ENCODE measurements around the gene WDR74. TPM values are rescaled to one million over a fixed set of nuclear protein-coding genes. Genes with fewer than 3 reads are reported as not detected.
"Not testable (repeated sequence)": the region's sequence is repeated elsewhere in the genome, so short reads cannot be mapped to it uniquely, and the experiment has no call there.

WDR74 gene
- total RNA-seq, 1 experiment from 2014 or later, result 155 TPM

GRCh38 chr11:62842171-62842741 lies 2.9 kb upstream of the WDR74 start:
- H3K4me3 ChIP-seq (ENCODE audit: low read depth, low read length, poor library complexity, severe bottlenecking), result peak overlapping the region; percentile 44
- ChIA-PET CTCF (no interaction called here), POLR2A (ENCODE audit: low non-redundant PET) (interaction anchor here (0.6 to 2.2 kb wide), 4 partner anchors 10 to 268 kb away, joined by 7 to 27 read pairs (median 21); partner anchors contain the start of genes EEF1G, STX5 and TEX54)
- no peaks in the 10 kb centered on the region for H3K9me3 ChIP-seq (ENCODE audit: low read depth, low read length, poor library complexity, severe bottlenecking)
- BruUV-seq (replicated peaks), result TSS peak; percentile 83
- intact Hi-C loops (cut with micrococcal nuclease; ENCODE audit: unreplicated experiment), result loop anchor here (5.0 kb wide), 1 partner anchor 55 kb away; the partner anchor contains the start of gene TMEM179B
- peaks cover 9% of the 10 kb centered on the region for H3K36me3 ChIP-seq (ENCODE audit: insufficient read depth, low read length, poor library complexity, severe bottlenecking)
- peak overlapping the region; percentile 99 for H3K27ac ChIP-seq (ENCODE audit: low read depth, low read length, poor library complexity, severe bottlenecking)
- H3K27me3 ChIP-seq (replicated peaks; ENCODE audit: insufficient read depth, low read depth, low read length, poor library complexity), result no peaks in the 10 kb centered on the region
- DNase-seq (ENCODE audit: low spot score), result no peak
- peaks cover 17% of the 10 kb centered on the region for H3K4me1 ChIP-seq (ENCODE audit: insufficient read depth, low read length, poor library complexity, severe bottlenecking)
- TF ChIP-seq CTCF (conservative IDR thresholded peaks at IDR 0.05; ENCODE audit: low read depth, low read length) (no peak), EZH2 (IDR thresholded peaks at IDR 0.05; ENCODE audit: borderline replicate concordance, low read depth, low read length, poor library complexity, severe bottlenecking) (no peak)

DNA sequence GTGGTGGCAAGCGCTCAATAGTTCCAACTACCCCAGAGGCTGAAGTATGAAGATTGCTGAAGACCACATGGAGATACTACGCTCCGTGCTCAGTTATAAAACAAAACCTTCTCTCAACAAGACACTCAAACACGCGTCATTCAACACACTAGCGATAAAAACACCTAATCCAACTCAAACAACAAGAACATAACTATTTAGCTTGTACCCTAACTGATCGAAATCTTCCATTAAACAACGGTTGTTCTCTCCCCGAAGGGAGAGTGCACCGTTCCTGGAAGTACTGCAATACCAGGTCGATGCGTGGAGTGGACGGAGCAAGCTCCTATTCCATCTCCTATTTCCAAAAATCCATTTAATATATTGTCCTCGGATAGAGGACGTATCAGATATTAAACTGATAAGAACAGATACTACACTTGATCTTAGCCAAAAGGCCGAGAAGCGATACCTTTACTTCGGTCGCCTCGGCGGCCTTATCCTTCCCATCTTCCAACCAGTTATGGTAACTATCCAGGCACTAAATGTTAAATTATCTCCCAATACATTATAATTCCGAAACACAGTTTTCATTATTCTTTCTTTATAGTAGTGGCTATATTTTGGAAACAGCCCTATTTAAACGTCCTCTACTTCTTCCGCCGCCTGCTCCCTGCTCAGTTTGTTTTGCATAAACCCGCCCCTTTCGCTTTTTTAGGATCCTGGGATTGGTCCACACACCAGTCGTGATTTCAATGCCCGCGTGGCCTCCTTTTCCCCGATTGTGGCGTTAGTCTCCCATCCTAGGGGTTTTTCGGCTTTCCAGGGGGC lies 2.2 kb upstream of the WDR74 start:
- Histone ChIP-seq H3K4me3 (ENCODE audit: low read depth, low read length, poor library complexity, severe bottlenecking) (peak overlapping the region; percentile 44), H3K4me1 (ENCODE audit: insufficient read depth, low read length, poor library complexity, severe bottlenecking) (peaks cover 17% of the 10 kb centered on the region), H3K9me3 (ENCODE audit: low read depth, low read length, poor library complexity, severe bottlenecking) (no peaks in the 10 kb centered on the region), H3K27me3 (replicated peaks; ENCODE audit: insufficient read depth, low read depth, low read length, poor library complexity) (no peaks in the 10 kb centered on the region), H3K36me3 (ENCODE audit: insufficient read depth, low read length, poor library complexity, severe bottlenecking) (peaks cover 16% of the 10 kb centered on the region), H3K27ac (ENCODE audit: low read depth, low read length, poor library complexity, severe bottlenecking) (peak overlapping the region; percentile 99)
- BruUV-seq (replicated peaks), result TSS peak; percentile 96
- peak; percentile 100 for DNase-seq (ENCODE audit: low spot score)
- no peak for TF ChIP-seq CTCF (conservative IDR thresholded peaks at IDR 0.05; ENCODE audit: low read depth, low read length)
- TF ChIP-seq EZH2 (IDR thresholded peaks at IDR 0.05; ENCODE audit: borderline replicate concordance, low read depth, low read length, poor library complexity, severe bottlenecking), result no peak
- CTCF ChIA-PET, result interaction anchor here (0.9 kb wide), 1 partner anchor 41 kb away, joined by 11 read pairs; no protein-coding TSS in a partner anchor
- POLR2A ChIA-PET (ENCODE audit: low non-redundant PET), result interaction anchor here (0.6 to 2.2 kb wide), 16 partner anchors 9 to 1937 kb away, joined by 3 to 27 read pairs (median 5); partner anchors contain the start of genes EEF1G, HNRNPUL2, SLC3A2 and STX5
- intact Hi-C loops (cut with micrococcal nuclease; ENCODE audit: unreplicated experiment), result loop anchor here (1.0 to 5.0 kb wide), 3 partner anchors 40 to 113 kb away; partner anchors contain the start of genes TMEM179B and TTC9C

DNA sequence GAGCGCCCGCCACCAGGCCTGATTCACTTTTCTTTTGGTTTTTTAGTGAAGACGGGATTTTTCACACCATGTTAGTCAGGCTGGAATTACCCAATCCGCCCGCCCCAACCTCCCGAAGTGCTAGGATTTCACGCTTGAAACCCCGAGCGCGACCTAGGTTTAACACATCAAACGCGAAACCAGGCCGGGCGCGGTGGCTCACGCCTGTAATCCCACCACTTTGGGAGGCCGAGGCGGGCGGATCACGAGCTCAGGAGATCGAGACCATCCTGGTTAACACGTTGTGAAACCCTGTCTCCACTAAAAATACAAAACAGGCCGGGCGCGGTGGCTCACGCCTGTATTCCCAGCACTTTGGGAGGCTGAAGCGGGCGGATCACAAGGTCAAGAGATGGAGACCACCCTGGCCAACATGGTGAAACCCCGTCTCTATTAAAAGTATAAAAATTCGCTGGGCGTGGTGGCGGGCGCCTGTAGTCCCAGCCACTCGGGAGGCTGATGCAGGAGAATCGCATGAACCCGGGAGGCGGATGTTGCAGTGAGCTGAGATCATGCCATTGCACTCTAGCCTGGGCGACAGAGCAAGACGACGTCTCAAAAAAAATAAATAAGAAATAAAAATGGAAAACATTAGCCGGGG lies 1.5 kb upstream of the WDR74 start:
- not testable (repeated sequence) for H3K9me3 ChIP-seq (ENCODE audit: low read depth, low read length, poor library complexity, severe bottlenecking); BruUV-seq (replicated peaks); H3K27me3 ChIP-seq (replicated peaks; ENCODE audit: insufficient read depth, low read depth, low read length, poor library complexity)
- POLR2A ChIA-PET (ENCODE audit: low non-redundant PET), result interaction anchor here (0.6 to 2.2 kb wide), 16 partner anchors 9 to 1938 kb away, joined by 3 to 27 read pairs (median 5); partner anchors contain the start of genes EEF1G, HNRNPUL2, SLC3A2 and STX5
- H3K4me1 ChIP-seq (ENCODE audit: insufficient read depth, low read length, poor library complexity, severe bottlenecking), result peaks cover 17% of the 10 kb centered on the region
- peak overlapping the region; percentile 81 for H3K4me3 ChIP-seq (ENCODE audit: low read depth, low read length, poor library complexity, severe bottlenecking)
- intact Hi-C loops (cut with micrococcal nuclease; ENCODE audit: unreplicated experiment), result loop anchor here (1.0 to 5.0 kb wide), 3 partner anchors 40 to 113 kb away; partner anchors contain the start of genes TMEM179B and TTC9C
- H3K36me3 ChIP-seq (ENCODE audit: insufficient read depth, low read length, poor library complexity, severe bottlenecking), result peaks cover 23% of the 10 kb centered on the region
- peak overlapping the region; percentile 83 for H3K27ac ChIP-seq (ENCODE audit: low read depth, low read length, poor library complexity, severe bottlenecking)
- CTCF ChIA-PET, result interaction anchor here (0.9 kb wide), 1 partner anchor 41 kb away, joined by 11 read pairs; no protein-coding TSS in a partner anchor
- peak; percentile 99 for DNase-seq (ENCODE audit: low spot score)
